ENCODE measurements around the gene FKBP15.
"Not testable (repeated sequence)": the region's sequence is repeated elsewhere in the genome, so short reads cannot be mapped to it uniquely, and the experiment has no call there.

Gene FKBP15

DNA sequence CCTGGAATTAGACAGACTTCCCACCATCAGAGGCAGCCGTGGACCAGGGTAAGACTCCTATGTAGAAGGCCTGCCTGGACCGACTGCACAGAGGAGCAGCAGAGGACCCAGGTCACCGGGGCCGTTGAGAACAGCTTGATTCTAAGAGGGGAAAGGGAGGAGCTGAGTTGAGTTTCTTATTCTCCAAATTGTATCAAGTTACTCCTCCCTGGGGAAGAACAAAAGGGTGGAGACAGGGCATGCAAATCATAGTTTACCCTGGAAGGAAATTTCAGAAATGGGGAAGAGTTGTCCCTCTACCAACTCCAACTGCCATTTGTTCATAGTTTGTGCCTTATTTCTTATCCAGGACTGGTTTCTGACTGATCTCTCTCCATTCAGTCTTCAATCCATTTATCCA, 91.2 kb downstream of the FKBP15 start:
- no peak for DNase-seq (ENCODE audit: low read depth)
- H3K4me3 ChIP-seq (ENCODE audit: low read depth, low read length): no peak overlapping the region
- TF ChIP-seq, protein P1, sequence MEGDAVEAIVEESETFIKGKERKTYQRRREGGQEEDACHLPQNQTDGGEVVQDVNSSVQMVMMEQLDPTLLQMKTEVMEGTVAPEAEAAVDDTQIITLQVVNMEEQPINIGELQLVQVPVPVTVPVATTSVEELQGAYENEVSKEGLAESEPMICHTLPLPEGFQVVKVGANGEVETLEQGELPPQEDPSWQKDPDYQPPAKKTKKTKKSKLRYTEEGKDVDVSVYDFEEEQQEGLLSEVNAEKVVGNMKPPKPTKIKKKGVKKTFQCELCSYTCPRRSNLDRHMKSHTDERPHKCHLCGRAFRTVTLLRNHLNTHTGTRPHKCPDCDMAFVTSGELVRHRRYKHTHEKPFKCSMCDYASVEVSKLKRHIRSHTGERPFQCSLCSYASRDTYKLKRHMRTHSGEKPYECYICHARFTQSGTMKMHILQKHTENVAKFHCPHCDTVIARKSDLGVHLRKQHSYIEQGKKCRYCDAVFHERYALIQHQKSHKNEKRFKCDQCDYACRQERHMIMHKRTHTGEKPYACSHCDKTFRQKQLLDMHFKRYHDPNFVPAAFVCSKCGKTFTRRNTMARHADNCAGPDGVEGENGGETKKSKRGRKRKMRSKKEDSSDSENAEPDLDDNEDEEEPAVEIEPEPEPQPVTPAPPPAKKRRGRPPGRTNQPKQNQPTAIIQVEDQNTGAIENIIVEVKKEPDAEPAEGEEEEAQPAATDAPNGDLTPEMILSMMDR (IDR thresholded peaks at IDR 0.05; ENCODE audit: control insufficient read depth, extremely low read depth, insufficient read depth): no peak

DNA sequence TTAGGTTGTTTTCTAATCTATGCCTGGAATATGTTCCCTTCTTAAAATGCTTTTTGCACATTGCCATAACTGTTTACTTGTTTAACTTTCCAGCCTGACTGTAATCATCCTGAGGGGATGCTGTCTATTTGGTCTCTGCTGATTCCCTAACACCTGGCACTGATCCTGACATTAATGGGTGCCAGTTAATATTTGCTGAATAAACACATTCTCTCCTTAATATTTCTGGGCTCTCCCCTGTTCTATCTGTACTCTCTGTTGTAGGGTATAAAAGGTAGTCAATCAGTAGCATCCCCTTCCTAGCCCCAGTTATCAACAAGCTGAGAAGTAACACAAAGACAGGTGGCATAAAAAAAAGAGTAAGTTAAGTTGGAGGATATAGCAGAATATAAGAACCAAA, 91.6 kb downstream of the FKBP15 start:
- DNase-seq (ENCODE audit: low read depth): no peak
- no peak overlapping the region for H3K4me3 ChIP-seq (ENCODE audit: low read depth, low read length)
- TF ChIP-seq, protein P1 (IDR thresholded peaks at IDR 0.05; ENCODE audit: control insufficient read depth, extremely low read depth, insufficient read depth): no peak

DNA sequence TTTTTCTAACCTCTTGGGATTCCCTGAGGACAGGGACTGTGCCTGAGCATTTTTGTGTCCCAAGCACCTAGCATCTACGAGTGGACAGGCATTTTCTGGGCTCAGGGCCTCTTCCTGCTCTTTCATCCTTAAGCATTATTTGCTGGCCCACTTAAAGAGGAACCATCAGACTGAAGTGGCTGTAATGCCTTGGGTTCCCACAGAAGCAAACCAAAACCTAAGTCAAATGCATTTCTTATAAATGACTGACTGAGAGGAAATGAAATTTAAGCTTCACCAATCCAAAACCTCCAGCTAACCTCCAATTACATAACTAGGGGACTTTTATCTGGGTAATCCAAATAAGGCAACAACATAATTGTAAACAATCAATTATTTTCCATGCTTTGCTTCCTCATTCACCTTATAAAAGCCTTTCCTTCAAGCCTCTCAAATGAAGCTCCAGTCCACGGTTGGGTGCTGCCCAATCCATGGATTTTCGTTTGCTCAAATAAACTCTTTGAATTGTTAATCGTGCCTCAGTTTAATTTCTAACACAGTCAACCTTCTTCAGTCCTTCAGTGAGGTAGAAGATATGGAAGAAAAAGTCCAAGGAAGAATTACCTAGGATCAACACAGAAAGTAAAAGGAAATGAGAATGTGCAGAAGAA, 95.6 kb downstream of the FKBP15 start:
- no peak for DNase-seq (ENCODE audit: low read depth)
- no peak overlapping the region for H3K4me3 ChIP-seq (ENCODE audit: low read depth, low read length)
- TF ChIP-seq, protein P1 (IDR thresholded peaks at IDR 0.05; ENCODE audit: control insufficient read depth, extremely low read depth, insufficient read depth): no peak

DNA sequence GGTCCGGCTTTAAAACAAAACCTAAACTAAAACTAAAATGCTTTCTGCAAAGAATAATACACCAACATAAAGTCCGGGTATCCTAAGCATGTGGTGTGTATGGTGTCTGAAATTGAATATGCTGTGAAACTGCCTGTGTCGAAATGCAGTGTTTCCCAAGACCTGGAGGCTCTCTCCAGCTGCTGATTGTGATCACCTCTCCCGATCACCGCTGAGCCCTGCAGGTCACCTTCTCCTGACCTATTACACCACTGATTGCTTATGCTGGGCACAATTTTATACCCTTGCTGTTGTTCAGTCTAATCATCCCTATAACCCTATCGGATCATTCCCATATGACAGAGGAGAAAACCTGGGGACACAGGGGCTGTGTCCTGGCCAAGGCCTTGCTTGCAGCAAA, 102.2 kb downstream of the FKBP15 start:
- DNase-seq (ENCODE audit: low read depth); H3K4me3 ChIP-seq (ENCODE audit: low read depth, low read length): not testable (repeated sequence)
